Thyroid gland (tissue), 4 donors: ENCODE measurements around the gene TRAPPC2L. TPM values are rescaled to one million over a fixed set of nuclear protein-coding genes. Genes with fewer than 3 reads are reported as not detected.

Source experiments
- DNase-seq, 2 donors: peaks; one replicate each; pipeline ENCODE4 v3.0.0-alpha.2; 2019
- H3K27ac ChIP-seq, 3 donors: fragments of 200-600 bp; sonication (generic); 1 replicate in 2 of 3; 2 replicates in 1 of 3; pipeline ENCODE4 v1.5.1; 2016 to 2019; ENCODE audit warnings: mild to moderate bottlenecking in 1 of 3, moderate library complexity in 1 of 3
- H3K27me3 ChIP-seq: fragments of 200-600 bp; sonication (generic); one replicate; pipeline ENCODE4 v1.5.1; 2019
- H3K36me3 ChIP-seq, 2 donors: fragments of 200-600 bp; sonication (generic); one replicate each; pipeline ENCODE4 v1.5.1; 2016 to 2019
- H3K4me1 ChIP-seq, 2 donors: fragments of 200-600 bp; sonication (generic); one replicate each; pipeline ENCODE4 v1.5.1; 2017 to 2019
- H3K4me3 ChIP-seq, 3 donors: fragments of 200-600 bp; sonication (generic); replicated peaks in 1 of 3; 1 replicate in 2 of 3; 2 replicates in 1 of 3; pipeline ENCODE4 v1.5.1; 2016; ENCODE audit warnings: mild to moderate bottlenecking in 1 of 3
- H3K9me3 ChIP-seq: fragments of 200-600 bp; sonication (generic); one replicate; pipeline ENCODE4 v1.5.1; 2017
- CTCF ChIP-seq, 6 experiments: fragments of 200-600 bp in 3 of 6; fragments of 450-650 bp in 3 of 6; sonication (generic) in 3 of 6; IDR thresholded peaks; one replicate each; pipeline ENCODE4 v1.5.1; 2016 to 2019; ENCODE audit warnings: antibody characterized with exemption in 6 of 6, mild to moderate bottlenecking in 2 of 6, inconsistent platforms in 1 of 6, moderate library complexity in 1 of 6
- POLR2A ChIP-seq, 2 donors: fragments of 450-650 bp; IDR thresholded peaks; one replicate each; pipeline ENCODE4 v1.6.1; 2017; ENCODE audit warnings: antibody characterized with exemption in 2 of 2, mild to moderate bottlenecking in 2 of 2, moderate library complexity in 1 of 2
- WGBS, 2 donors: methylation state at CpG; one replicate each; pipeline ENCODE4 v1.1.5; 2017; 5-methylcytosine and 5-hydroxymethylcytosine counted together
- intact Hi-C: fragments of 100-400 bp; cut with DNase I; formaldehyde crosslinking; loops from one replicate; pipeline ENCODE4 v1.15.1; 2023
- total RNA-seq, 4 donors: library from RNA; depleted of rRNA; stranded (reverse); fragments of >200 nt; gene quantifications; one replicate each; pipeline ENCODE4 v1.2.3, GENCODE V29; 2016

Gene TRAPPC2L
- total RNA-seq, 4 donors from 2014 or later: 18.9 to 50.4 (median 43.8) TPM

DNA sequence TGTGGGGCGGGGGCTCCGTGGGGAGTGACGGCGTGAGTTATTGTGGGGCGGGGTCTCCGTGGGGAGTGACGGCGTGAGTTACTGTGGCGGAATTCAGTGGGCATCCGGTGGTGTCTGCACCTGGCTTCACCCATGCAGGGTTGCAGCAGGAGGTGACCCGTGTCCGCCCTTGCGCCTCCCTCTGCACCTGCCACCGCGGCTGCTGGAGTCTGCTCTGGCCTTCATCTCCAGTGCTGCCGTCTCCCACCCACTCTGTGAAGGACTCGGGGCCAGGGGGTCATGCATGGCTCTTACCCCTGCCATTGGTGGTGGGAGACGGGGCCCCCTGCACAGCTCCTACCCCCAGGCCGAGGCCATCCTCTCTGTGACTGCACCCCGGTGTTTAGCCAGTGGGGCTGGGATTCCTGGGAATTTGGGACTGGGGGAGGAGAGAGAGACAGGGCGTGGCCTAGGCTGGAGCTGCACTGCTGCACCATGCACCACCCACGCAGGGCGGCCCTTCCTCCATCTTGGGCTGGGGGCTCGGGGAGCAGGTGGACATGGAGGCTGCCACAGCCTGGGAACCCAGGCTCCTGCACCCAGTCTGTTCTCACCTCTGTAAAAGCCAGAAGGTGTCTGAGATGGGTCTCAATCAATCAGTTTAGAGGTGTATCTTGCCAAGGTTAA, 10.8 kb downstream of the TRAPPC2L start:
- Histone ChIP-seq H3K27ac (no peak overlapping the region), H3K27me3 (no peaks in the 10 kb centered on the region), H3K4me1 (no peaks in the 10 kb centered on the region), H3K9me3 (no peaks in the 10 kb centered on the region), H3K36me3 (no peaks in the 10 kb centered on the region), H3K4me3 (no peak overlapping the region)
- 89 to 94% methylated on average over 13 of the region's 24 CpGs for WGBS, 2 donors
- no peak for TF ChIP-seq CTCF (IDR thresholded peaks at IDR 0.05)
- no peak for TF ChIP-seq POLR2A (IDR thresholded peaks at IDR 0.05)
- DNase-seq: no peak
- intact Hi-C loops: no loop called here

- no peak overlapping the region for H3K4me3 ChIP-seq
- H3K27me3 ChIP-seq: no peaks in the 10 kb centered on the region
- no peaks in the 10 kb centered on the region for H3K4me1 ChIP-seq
- no peaks in the 10 kb centered on the region for H3K9me3 ChIP-seq
- intact Hi-C loops: no loop called here
- H3K36me3 ChIP-seq: no peaks in the 10 kb centered on the region
- 84 to 86% methylated on average over 21 to 26 of the region's 27 CpGs for WGBS, 2 donors
- H3K27ac ChIP-seq: no peak overlapping the region
- no peak for DNase-seq
- no peak for TF ChIP-seq POLR2A (IDR thresholded peaks at IDR 0.05)
- no peak for TF ChIP-seq CTCF (IDR thresholded peaks at IDR 0.05)
These were observed 12.2 kb downstream of the TRAPPC2L start for GRCh38 chr16:88868974-88869672.

DNA sequence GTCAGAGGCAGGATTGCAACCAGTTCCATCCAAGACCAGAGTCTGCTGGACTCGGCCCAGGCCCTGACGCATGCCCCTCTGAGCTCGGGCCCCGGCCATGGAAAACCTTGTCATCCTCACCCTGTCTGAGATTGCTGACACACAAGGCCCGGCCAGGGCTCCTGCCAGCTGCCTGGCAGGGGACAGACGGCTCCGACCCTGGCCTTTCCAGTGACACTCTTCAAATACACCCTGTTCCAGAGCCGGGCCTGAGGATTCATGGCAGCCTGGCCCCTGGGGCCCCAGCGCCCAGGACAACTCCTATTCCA, 12.7 kb downstream of the TRAPPC2L start:
- 81 to 84% methylated on average over 6 to 9 of the region's 9 CpGs for WGBS, 2 donors
- DNase-seq: no peak
- intact Hi-C loops: no loop called here
- Histone ChIP-seq H3K4me1 (no peaks in the 10 kb centered on the region), H3K27me3 (no peaks in the 10 kb centered on the region), H3K4me3 (no peak overlapping the region), H3K36me3 (no peaks in the 10 kb centered on the region), H3K9me3 (no peaks in the 10 kb centered on the region), H3K27ac (no peak overlapping the region)
- TF ChIP-seq CTCF (IDR thresholded peaks at IDR 0.05): no peak
- TF ChIP-seq POLR2A (IDR thresholded peaks at IDR 0.05): no peak

DNA sequence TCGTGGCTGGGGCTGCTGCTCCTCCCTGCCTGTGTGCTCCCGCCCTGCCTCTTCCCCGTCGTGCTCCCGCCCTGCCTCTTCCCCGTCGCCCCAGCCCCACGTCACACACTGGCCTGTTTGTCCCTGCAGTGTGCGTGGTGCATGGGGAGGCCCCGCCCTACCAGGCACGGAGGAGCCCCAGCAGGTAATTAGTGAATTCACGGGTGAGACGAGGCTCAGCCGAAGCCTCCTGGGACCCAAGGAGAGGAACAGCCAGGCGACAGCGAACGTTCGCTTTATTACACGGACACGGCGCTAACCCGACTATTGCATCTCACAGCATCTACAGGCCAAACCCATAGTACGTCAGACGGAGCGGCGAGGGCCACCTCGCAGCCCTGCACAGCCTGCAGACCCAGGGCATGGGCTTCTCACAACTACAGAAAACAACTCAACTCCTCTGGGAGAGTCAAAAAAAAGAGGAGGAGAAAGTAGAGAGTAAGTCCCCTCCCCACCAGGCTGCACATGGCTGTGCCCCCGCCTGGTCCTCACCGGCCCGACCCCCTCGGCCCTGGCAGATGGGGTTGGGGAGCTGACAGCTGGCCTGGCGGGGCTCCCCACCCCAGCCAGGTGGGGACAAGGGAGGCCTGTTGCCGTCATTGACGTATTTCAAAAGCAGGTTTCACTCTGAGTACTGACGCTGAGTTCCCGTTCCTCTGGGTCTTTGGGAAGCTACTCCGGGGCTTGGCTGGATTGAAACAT, 13.9 kb downstream of the TRAPPC2L start:
- intact Hi-C loops: no loop called here
- DNase-seq: no peak
- WGBS, 2 donors: 49 to 54% methylated on average over 21 to 37 of the region's 37 CpGs
- H3K4me1 ChIP-seq: no peaks in the 10 kb centered on the region
- no peak overlapping the region for H3K4me3 ChIP-seq
- no peaks in the 10 kb centered on the region for H3K9me3 ChIP-seq
- no peaks in the 10 kb centered on the region for H3K27me3 ChIP-seq
- no peak overlapping the region for H3K27ac ChIP-seq
- TF ChIP-seq CTCF (IDR thresholded peaks at IDR 0.05): no peak
- no peak for TF ChIP-seq POLR2A (IDR thresholded peaks at IDR 0.05)
- no peaks in the 10 kb centered on the region for H3K36me3 ChIP-seq

DNA sequence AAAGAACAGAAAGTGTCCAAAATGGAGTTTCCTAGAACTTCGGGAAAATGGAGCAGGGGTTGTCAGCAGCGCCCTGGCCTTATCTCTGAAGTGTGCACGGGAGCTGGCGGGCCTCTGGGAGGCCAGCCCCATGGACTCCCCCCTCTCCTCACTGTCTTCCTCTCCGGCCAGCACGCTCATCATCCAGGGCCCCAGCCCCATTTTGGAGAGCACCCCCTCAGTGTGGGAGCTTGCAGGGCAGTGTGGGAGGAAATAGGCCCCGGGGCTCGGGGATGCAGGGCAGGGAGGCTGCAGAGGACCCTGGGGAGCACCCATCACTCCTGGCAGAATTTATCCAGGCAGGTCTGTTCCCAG, 14.4 kb downstream of the TRAPPC2L start:
- H3K36me3 ChIP-seq: no peaks in the 10 kb centered on the region
- DNase-seq: no peak
- intact Hi-C loops: no loop called here
- H3K9me3 ChIP-seq: no peaks in the 10 kb centered on the region
- no peak overlapping the region for H3K4me3 ChIP-seq
- TF ChIP-seq CTCF (IDR thresholded peaks at IDR 0.05) (no peak), POLR2A (IDR thresholded peaks at IDR 0.05) (no peak)
- no peaks in the 10 kb centered on the region for H3K27me3 ChIP-seq
- 51 to 52% methylated on average over 8 of the region's 8 CpGs for WGBS, 2 donors
- no peak overlapping the region for H3K27ac ChIP-seq
- H3K4me1 ChIP-seq: no peaks in the 10 kb centered on the region
